HCT116 (cell line): ENCODE measurements around the gene ABHD17C. TPM values are rescaled to one million over a fixed set of nuclear protein-coding genes. Genes with fewer than 3 reads are reported as not detected.

Source experiments
- ATAC-seq: fragments of 200-7000 bp; cut with Tn5 transposase; 2 replicates; pipeline ENCODE4 v1.9.1; 2020; ENCODE audit warnings: mild to moderate bottlenecking, moderate library complexity
- BruUV-seq: library from RNA; stranded (reverse); fragments of 400-500 nt; replicated peaks from 2 replicates; lab custom pipeline; 2021; lab: Mats Ljungman, UMichigan
- CTCF ChIA-PET: fragments of 300-600 bp; sonication (Branson Sonifier 250); formaldehyde crosslinking; loops from one replicate; lab custom pipeline; 2021; ENCODE audit warnings: antibody characterized with exemption; lab: Charles Lee
- POLR2A ChIA-PET: fragments of 300-600, 350-600 bp; sonication (Branson Sonifier 250); formaldehyde crosslinking; loops from one replicate; lab custom pipeline; 2021; ENCODE audit warnings: antibody characterized with exemption; lab: Charles Lee
- RAD21 ChIA-PET, 2 experiments: fragments of 300-600 bp; sonication (Branson Sonifier 250); formaldehyde crosslinking; loops; one replicate each; lab custom pipeline; 2023; ENCODE audit warnings: low total read pairs in 2 of 2; ENCODE audit not compliant: uncharacterized antibody in 2 of 2, unreplicated experiment in 2 of 2, low non-redundant PET in 1 of 2; lab: Charles Lee
- DNase-seq: peaks from one replicate; pipeline ENCODE4 v3.0.0-alpha.2; 2010; ENCODE audit warnings: low read depth, low spot score
- H2AFZ ChIP-seq: fragments of 200-600 bp; shearing (Covaris generic), sonication (generic); 2 replicates; pipeline ENCODE4 v1.6.1; 2017; ENCODE audit warnings: low read depth, mixed run types, mixed read lengths, antibody characterized with exemption, low read length; ENCODE audit not compliant: poor library complexity, severe bottlenecking
- H3K27ac ChIP-seq: 2 replicates; pipeline ENCODE4 v1.5.1; 2012; ENCODE audit warnings: low read depth, low read length
- H3K27me3 ChIP-seq: fragments of 200-600 bp; sonication (generic); 2 replicates; pipeline ENCODE4 v1.6.1; 2016; ENCODE audit warnings: mixed run types, low read length, mixed read lengths; ENCODE audit not compliant: insufficient read depth
- H3K36me3 ChIP-seq, 2 experiments: fragments of 200-500 bp in 1 of 2; fragments of 200-600 bp in 1 of 2; sonication (Bioruptor generic) in 1 of 2; sonication (generic) in 1 of 2; 2 replicates each; pipeline versions ENCODE4 v1.5.1 to v1.6.1; 2014 to 2016; ENCODE audit warnings: low read length in 2 of 2, inconsistent platforms in 1 of 2, mixed read lengths in 1 of 2, mixed run types in 1 of 2; ENCODE audit not compliant: insufficient read depth in 2 of 2, control insufficient read depth in 1 of 2
- H3K4me1 ChIP-seq, 2 experiments: fragments of 200-600 bp in 1 of 2; sonication (generic) in 1 of 2; 2 replicates each; pipeline versions ENCODE4 v1.5.1 to v1.6.1; 2012 to 2017; ENCODE audit warnings: low read length in 2 of 2, inconsistent platforms in 1 of 2, mild to moderate bottlenecking in 1 of 2, mixed read lengths in 1 of 2, mixed run types in 1 of 2, moderate library complexity in 1 of 2; ENCODE audit not compliant: insufficient read depth in 2 of 2, control insufficient read depth in 1 of 2
- H3K4me2 ChIP-seq: fragments of 200-600 bp; sonication (generic); 2 replicates; pipeline ENCODE4 v1.6.1; 2017; ENCODE audit warnings: mixed run types, low read length, mixed read lengths
- H3K4me3 ChIP-seq, 2 experiments: fragments of 200-600 bp in 1 of 2; sonication (generic) in 1 of 2; replicated peaks in 1 of 2; 2 replicates each; pipeline ENCODE4 v1.5.1; 2011 to 2016; ENCODE audit warnings: low read length in 2 of 2, control low read depth in 1 of 2, low read depth in 1 of 2, mild to moderate bottlenecking in 1 of 2, mixed read lengths in 1 of 2, mixed run types in 1 of 2
- H3K79me2 ChIP-seq: fragments of 200-600 bp; sonication (generic); 2 replicates; pipeline ENCODE4 v1.6.1; 2017; ENCODE audit warnings: mild to moderate bottlenecking, mixed run types, low read length, moderate library complexity, mixed read lengths; ENCODE audit not compliant: insufficient read depth
- H3K9ac ChIP-seq: fragments of 200-600 bp; sonication (generic); 2 replicates; pipeline ENCODE4 v1.6.1; 2016; ENCODE audit warnings: low read length, mixed read lengths
- H3K9me2 ChIP-seq: fragments of 200-600 bp; sonication (generic), shearing (Covaris generic); 2 replicates; pipeline ENCODE4 v1.6.1; 2017; ENCODE audit warnings: mixed run types, mild to moderate bottlenecking, moderate library complexity; ENCODE audit not compliant: insufficient read depth
- H3K9me3 ChIP-seq, 2 experiments: fragments of 200-500 bp in 1 of 2; fragments of 200-600 bp in 1 of 2; sonication (Bioruptor generic) in 1 of 2; sonication (generic) in 1 of 2; 2 replicates each; pipeline ENCODE4 v1.6.1; 2014 to 2017; ENCODE audit warnings: low read length in 2 of 2, mixed read lengths in 2 of 2, inconsistent platforms in 1 of 2, low read depth in 1 of 2, mild to moderate bottlenecking in 1 of 2, mixed run types in 1 of 2, moderate library complexity in 1 of 2; ENCODE audit not compliant: control insufficient read depth in 1 of 2, insufficient read depth in 1 of 2
- H4K20me1 ChIP-seq: fragments of 200-600 bp; sonication (generic), shearing (Covaris generic); 2 replicates; pipeline ENCODE4 v1.6.1; 2017; ENCODE audit warnings: mixed run types, mild to moderate bottlenecking, moderate library complexity; ENCODE audit not compliant: insufficient read depth
- CBX3 ChIP-seq: IDR thresholded peaks from 2 replicates; pipeline ENCODE4 v1.6.1; 2012; ENCODE audit warnings: low read depth
- CEBPB ChIP-seq: IDR thresholded peaks from 2 replicates; pipeline ENCODE4 v1.6.1; 2012; ENCODE audit warnings: low read depth
- EZH2 ChIP-seq: fragments of 200-600 bp; sonication (generic); IDR thresholded peaks from 2 replicates; pipeline ENCODE4 v1.6.1; 2017; ENCODE audit warnings: antibody characterized with exemption, mixed run types
- JUND ChIP-seq: IDR thresholded peaks from 2 replicates; pipeline ENCODE4 v1.6.1; 2012
- POLR2A ChIP-seq: IDR thresholded peaks from 2 replicates; pipeline ENCODE4 v1.7.0; 2011; ENCODE audit warnings: borderline replicate concordance; ENCODE audit not compliant: insufficient read depth, insufficient read length; ENCODE audit errors: extremely low read depth
- RAD21 ChIP-seq: IDR thresholded peaks from 2 replicates; pipeline ENCODE4 v1.6.1; 2012; ENCODE audit warnings: low read depth, mild to moderate bottlenecking
- REST ChIP-seq: IDR thresholded peaks from 2 replicates; pipeline ENCODE4 v1.6.1; 2012; ENCODE audit warnings: low read depth
- SIN3A ChIP-seq: IDR thresholded peaks from 2 replicates; pipeline ENCODE4 v1.6.1; 2012; ENCODE audit warnings: low read depth
- SP1 ChIP-seq: IDR thresholded peaks from 2 replicates; pipeline ENCODE4 v1.6.1; 2012; ENCODE audit warnings: low read depth
- SRF ChIP-seq: IDR thresholded peaks from 2 replicates; pipeline ENCODE4 v1.6.1; 2012; ENCODE audit warnings: low read depth
- YY1 ChIP-seq: IDR thresholded peaks from 2 replicates; pipeline ENCODE4 v1.6.1; 2011; ENCODE audit warnings: low read length, low read depth, moderate library complexity, mild to moderate bottlenecking; ENCODE audit not compliant: insufficient replicate concordance; ENCODE audit errors: extremely low read depth
- ZFX ChIP-seq: fragments of 450-650 bp; IDR thresholded peaks from 2 replicates; pipeline ENCODE4 v1.6.1; 2017
- ZNF274 ChIP-seq: fragments of 200-500 bp; sonication (Bioruptor generic); IDR thresholded peaks from 2 replicates; pipeline ENCODE4 v1.6.1; 2014; ENCODE audit warnings: mild to moderate bottlenecking, low read depth, low read length, inconsistent platforms
- intact Hi-C: fragments of 100-400 bp; cut with micrococcal nuclease; formaldehyde crosslinking; loops from 2 replicates; pipeline ENCODE4 v1.10.0; 2022
- total RNA-seq: library from RNA; stranded (reverse); gene quantifications from one replicate; pipeline ENCODE4 v1.2.1, GENCODE V29; 2021; ENCODE audit not compliant: unreplicated experiment
- TF ChIP-seq, protein P1 (sequence below): IDR thresholded peaks from 2 replicates; pipeline ENCODE4 v1.6.1; 2012

ABHD17C gene
- total RNA-seq, 1 experiment from 2014 or later: 27.9 TPM

DNA sequence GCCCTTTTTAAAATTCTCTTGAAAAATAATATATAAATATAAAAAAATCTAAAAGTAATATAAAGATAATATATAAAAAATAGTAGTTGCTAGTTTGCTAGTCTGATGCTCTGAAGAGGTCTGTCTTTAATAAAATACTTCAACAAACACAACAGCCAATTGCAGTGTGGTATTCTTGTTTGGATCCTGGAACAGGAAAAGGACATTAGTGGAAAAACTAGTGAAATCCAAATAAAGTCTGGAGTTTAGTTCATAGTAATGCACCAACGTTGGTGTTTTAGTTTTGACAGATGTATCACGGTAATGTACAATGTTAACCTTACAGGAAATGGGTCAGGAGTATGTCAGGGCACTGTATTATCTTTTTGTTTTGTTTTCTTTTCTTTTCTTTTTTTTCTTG lies 58.1 kb downstream of the ABHD17C start:
- Histone ChIP-seq H3K27ac (no peak overlapping the region), H3K27me3 (no peaks in the 10 kb centered on the region), H3K79me2 (peaks cover 5% of the 10 kb centered on the region; the same call in 1 of the 2 replicates), H3K4me2 (no peak overlapping the region), H3K9ac (no peak overlapping the region), H3K4me1 (no peaks in the 10 kb centered on the region), H4K20me1 (no peaks in the 10 kb centered on the region; the same call in 1 of the 2 replicates), H3K9me3 (no peaks in the 10 kb centered on the region), H3K9me2 (no peaks in the 10 kb centered on the region), H2AFZ (no peak overlapping the region), H3K36me3 (peaks cover 11 to 12% of the 10 kb centered on the region in 2 experiments; a peak in 3 of 4 replicates), H3K4me3 (no peak overlapping the region)
- CTCF ChIA-PET: no interaction called here
- no peak for TF ChIP-seq YY1
- no peak for TF ChIP-seq SIN3A
- TF ChIP-seq SRF: no peak
- no peak for TF ChIP-seq ZFX
- TF ChIP-seq REST: no peak
- TF ChIP-seq, protein P1, sequence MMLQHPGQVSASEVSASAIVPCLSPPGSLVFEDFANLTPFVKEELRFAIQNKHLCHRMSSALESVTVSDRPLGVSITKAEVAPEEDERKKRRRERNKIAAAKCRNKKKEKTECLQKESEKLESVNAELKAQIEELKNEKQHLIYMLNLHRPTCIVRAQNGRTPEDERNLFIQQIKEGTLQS: no peak
- TF ChIP-seq CBX3: no peak
- TF ChIP-seq JUND: no peak
- TF ChIP-seq POLR2A: no peak
- no peak for TF ChIP-seq CEBPB
- no peak for TF ChIP-seq RAD21
- TF ChIP-seq SP1: no peak
- TF ChIP-seq ZNF274: no peak
- no peak for TF ChIP-seq EZH2
- no peak for ATAC-seq
- POLR2A ChIA-PET: no interaction called here
- no peak for DNase-seq
- no TSS peak for BruUV-seq
- RAD21 ChIA-PET: no interaction called here
- intact Hi-C loops: no loop called here
